Rectal smooth muscle tissue (tissue), 1 donor: ENCODE results near the gene GADD45B.
"Not testable (repeated sequence)": the region's sequence is repeated elsewhere in the genome, so short reads cannot be mapped to it uniquely, and the experiment has no call there.

ENCODE experiments used
- H3K27ac ChIP-seq: one replicate; pipeline ENCODE4 v1.7.0; 2013; ENCODE audit warnings: low read depth, low read length, inconsistent platforms
- H3K27me3 ChIP-seq: one replicate; pipeline ENCODE4 v1.7.0; 2013; ENCODE audit warnings: low read length; ENCODE audit not compliant: control insufficient read depth, insufficient read depth
- H3K36me3 ChIP-seq: one replicate; pipeline ENCODE4 v1.7.0; 2013; ENCODE audit warnings: low read length; ENCODE audit not compliant: control insufficient read depth, insufficient read depth
- H3K4me1 ChIP-seq: one replicate; pipeline ENCODE4 v1.7.0; 2013; ENCODE audit warnings: low read length; ENCODE audit not compliant: control insufficient read depth, insufficient read depth
- H3K4me3 ChIP-seq: one replicate; pipeline ENCODE4 v1.7.0; 2013; ENCODE audit warnings: low read length
- H3K9ac ChIP-seq: one replicate; pipeline ENCODE4 v1.7.0; 2013; ENCODE audit warnings: low read length

GADD45B gene

GRCh38 chr19:2462635-2463421, 13.1 kb upstream of the GADD45B start:
- Histone ChIP-seq H3K36me3 (no peaks in the 10 kb centered on the region), H3K9ac (no peak overlapping the region), H3K27me3 (peaks cover 2% of the 10 kb centered on the region), H3K4me3 (peak overlapping the region; percentile 73), H3K27ac (no peak overlapping the region), H3K4me1 (no peaks in the 10 kb centered on the region)

GRCh38 chr19:2463694-2464093, 12.2 kb upstream of the GADD45B start:
- not testable (repeated sequence) for H3K9ac ChIP-seq, H3K4me1 ChIP-seq, H3K27ac ChIP-seq, H3K4me3 ChIP-seq, H3K27me3 ChIP-seq, H3K36me3 ChIP-seq

- Histone ChIP-seq H3K4me1 (no peaks in the 10 kb centered on the region), H3K9ac (no peak overlapping the region), H3K36me3 (no peaks in the 10 kb centered on the region), H3K4me3 (no peak overlapping the region), H3K27ac (no peak overlapping the region), H3K27me3 (peaks cover 2% of the 10 kb centered on the region)
Measured at GRCh38 chr19:2464389-2464788, 11.5 kb upstream of the GADD45B start.

- H3K27me3 ChIP-seq, result no peaks in the 10 kb centered on the region
- H3K36me3 ChIP-seq, result no peaks in the 10 kb centered on the region
- no peak overlapping the region for H3K27ac ChIP-seq
- H3K4me1 ChIP-seq, result no peaks in the 10 kb centered on the region
- no peak overlapping the region for H3K9ac ChIP-seq
- no peak overlapping the region for H3K4me3 ChIP-seq
Measured at GRCh38 chr19:2468596-2468995, 7.3 kb upstream of the GADD45B start.

GRCh38 chr19:2469102-2469914, 6.6 kb upstream of the GADD45B start:
- no peaks in the 10 kb centered on the region for H3K4me1 ChIP-seq
- no peaks in the 10 kb centered on the region for H3K27me3 ChIP-seq
- no peaks in the 10 kb centered on the region for H3K36me3 ChIP-seq
- no peak overlapping the region for H3K9ac ChIP-seq
- no peak overlapping the region for H3K27ac ChIP-seq
- H3K4me3 ChIP-seq, result no peak overlapping the region

- not testable (repeated sequence) for H3K9ac ChIP-seq, H3K27ac ChIP-seq, H3K4me1 ChIP-seq, H3K36me3 ChIP-seq, H3K4me3 ChIP-seq, H3K27me3 ChIP-seq
Measured at GRCh38 chr19:2469915-2470200, 6.1 kb upstream of the GADD45B start.

GRCh38 chr19:2474232-2475017, 1.5 kb upstream of the GADD45B start:
- Histone ChIP-seq H3K27ac (peak overlapping the region; percentile 95), H3K4me3 (peak overlapping the region; percentile 100), H3K36me3 (no peaks in the 10 kb centered on the region), H3K9ac (no peak overlapping the region), H3K27me3 (no peaks in the 10 kb centered on the region), H3K4me1 (peaks cover 5% of the 10 kb centered on the region)

GRCh38 chr19:2475018-2475701, 767 bp upstream of the GADD45B start:
- peak overlapping the region; percentile 95 for H3K27ac ChIP-seq
- no peak overlapping the region for H3K9ac ChIP-seq
- H3K27me3 ChIP-seq, result no peaks in the 10 kb centered on the region
- H3K4me3 ChIP-seq, result peak overlapping the region; percentile 100
- no peaks in the 10 kb centered on the region for H3K36me3 ChIP-seq
- H3K4me1 ChIP-seq, result peaks cover 5% of the 10 kb centered on the region

GRCh38 chr19:2476451-2477140, 669 bp downstream of the GADD45B start:
- Histone ChIP-seq H3K36me3 (no peaks in the 10 kb centered on the region), H3K27me3 (no peaks in the 10 kb centered on the region), H3K9ac (peak overlapping the region; percentile 89), H3K27ac (peak overlapping the region; percentile 98), H3K4me3 (peak overlapping the region; percentile 100), H3K4me1 (peaks cover 5% of the 10 kb centered on the region)

- Histone ChIP-seq H3K4me1 (peaks cover 5% of the 10 kb centered on the region), H3K4me3 (peak overlapping the region; percentile 100), H3K27ac (peak overlapping the region; percentile 98), H3K27me3 (no peaks in the 10 kb centered on the region), H3K9ac (peak overlapping the region; percentile 89), H3K36me3 (no peaks in the 10 kb centered on the region)
Measured at GRCh38 chr19:2477141-2477710, 1.3 kb downstream of the GADD45B start.

- Histone ChIP-seq H3K9ac (peak overlapping the region; percentile 41), H3K27ac (peak overlapping the region; percentile 98), H3K4me3 (peak overlapping the region; percentile 100)
Measured at GRCh38 chr19:2477732-2478191, 1.8 kb downstream of the GADD45B start.

More at GRCh38 chr19:2477732-2478191, 1.8 kb downstream of the GADD45B start:
- H3K36me3 ChIP-seq, result no peaks in the 10 kb centered on the region
- H3K27me3 ChIP-seq, result no peaks in the 10 kb centered on the region
- peaks cover 5% of the 10 kb centered on the region for H3K4me1 ChIP-seq
